HG02943 (cell line): ENCODE measurements around the gene TRIM26.
"Not testable (repeated sequence)": the region's sequence is repeated elsewhere in the genome, so short reads cannot be mapped to it uniquely, and the experiment has no call there.

Experiments
- ATAC-seq: cut with Tn5 transposase; IDR thresholded peaks from one replicate; pipeline ENCODE4 v1.9.1; 2021; ENCODE audit warnings: mild to moderate bottlenecking, low read depth, moderate library complexity; ENCODE audit not compliant: unreplicated experiment

TRIM26 gene

GRCh38 chr6:30212865-30213666 lies at the start of gene TRIM26:
TSS of gene TRIM26 (minus strand) at chr6:30213406. CDS start at chr6:30199103, 14,303 bp downstream.
- ATAC-seq: peak; percentile 65

- no peak for ATAC-seq
Measured at GRCh38 chr6:30260036-30260504, 46.9 kb upstream of the TRIM26 start.

- ATAC-seq: peak; percentile 84
Measured at GRCh38 chr6:30259140-30260035, 46.2 kb upstream of the TRIM26 start.

GRCh38 chr6:30258204-30258603 lies 45.0 kb upstream of the TRIM26 start:
- ATAC-seq: no peak

- not testable (repeated sequence) for ATAC-seq
Measured at GRCh38 chr6:30252417-30252816, 39.2 kb upstream of the TRIM26 start.

DNA sequence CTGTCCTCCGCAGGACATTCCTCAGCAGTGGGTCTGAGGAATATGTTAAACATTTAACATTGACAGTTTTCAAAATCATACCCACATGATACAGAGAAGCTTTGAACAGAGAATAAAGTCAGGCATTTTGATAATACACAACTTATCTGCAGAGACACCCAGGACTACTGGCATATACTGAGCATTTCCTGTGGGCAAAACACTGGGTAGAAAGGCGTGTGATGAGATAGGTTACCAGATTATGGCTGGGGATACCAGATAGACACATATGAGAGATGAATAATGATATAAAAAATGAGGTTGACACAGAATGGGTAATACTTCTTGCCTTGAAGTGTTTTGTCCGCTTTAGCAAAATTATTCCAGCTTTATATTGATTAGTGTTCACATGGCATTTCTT lies 31.4 kb upstream of the TRIM26 start:
- no peak for ATAC-seq

DNA sequence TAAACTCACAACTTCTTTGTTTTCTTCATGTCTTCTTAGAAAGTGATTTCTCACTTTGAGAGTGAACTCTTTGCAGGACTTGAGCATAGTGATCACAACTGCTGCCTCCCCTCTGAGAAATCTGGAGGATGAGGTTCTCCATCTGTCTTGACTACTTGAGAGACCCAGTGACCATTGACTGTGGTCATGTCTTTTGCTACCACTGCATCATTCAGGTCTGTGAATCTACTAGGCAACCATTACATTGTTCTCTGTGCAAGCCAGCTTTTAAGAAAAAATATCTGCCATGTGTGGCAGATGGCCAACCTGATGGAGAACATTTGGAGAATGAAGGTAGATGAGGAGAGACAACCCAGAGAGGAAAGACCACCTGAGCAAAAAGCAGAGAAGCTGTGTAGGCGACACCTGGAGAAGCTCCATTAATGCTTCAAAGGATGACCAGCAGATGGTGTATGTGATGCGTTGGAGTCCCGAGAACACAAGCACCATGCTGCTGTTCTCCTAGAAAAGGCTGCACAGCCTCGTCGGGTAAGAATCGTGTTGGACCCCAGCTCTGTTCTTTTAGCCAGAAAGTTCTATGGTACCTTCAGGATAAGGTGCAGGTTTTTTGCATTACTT lies 25.1 kb upstream of the TRIM26 start:
- ATAC-seq: no peak

- ATAC-seq: no peak
Measured at GRCh38 chr6:30234356-30234755, 21.1 kb upstream of the TRIM26 start.

DNA sequence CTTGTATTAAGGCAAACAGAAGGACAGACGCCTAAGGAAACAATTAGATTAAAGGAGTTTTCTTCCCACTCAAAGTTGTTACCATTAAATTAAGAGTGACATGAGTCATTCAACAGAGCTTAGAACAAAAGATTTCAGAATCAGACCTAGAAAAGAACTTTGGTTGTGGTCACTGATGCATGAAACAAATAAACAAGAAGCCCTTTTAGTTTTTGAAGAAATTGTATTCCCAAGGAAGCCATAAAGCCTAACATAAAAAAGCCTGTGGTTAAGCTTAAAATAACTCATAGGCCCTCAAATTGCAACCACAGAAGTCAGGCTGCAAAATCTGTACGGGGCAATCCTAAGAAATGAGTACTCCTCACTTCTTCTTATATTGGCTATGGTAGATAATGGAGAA lies 17.9 kb upstream of the TRIM26 start:
- ATAC-seq: no peak

GRCh38 chr6:30227763-30228487 lies 14.7 kb upstream of the TRIM26 start:
- ATAC-seq: no peak

- no peak for ATAC-seq
Measured at GRCh38 chr6:30227242-30227722, 14.1 kb upstream of the TRIM26 start.

GRCh38 chr6:30223339-30223738 lies 10.1 kb upstream of the TRIM26 start:
- ATAC-seq: no peak

DNA sequence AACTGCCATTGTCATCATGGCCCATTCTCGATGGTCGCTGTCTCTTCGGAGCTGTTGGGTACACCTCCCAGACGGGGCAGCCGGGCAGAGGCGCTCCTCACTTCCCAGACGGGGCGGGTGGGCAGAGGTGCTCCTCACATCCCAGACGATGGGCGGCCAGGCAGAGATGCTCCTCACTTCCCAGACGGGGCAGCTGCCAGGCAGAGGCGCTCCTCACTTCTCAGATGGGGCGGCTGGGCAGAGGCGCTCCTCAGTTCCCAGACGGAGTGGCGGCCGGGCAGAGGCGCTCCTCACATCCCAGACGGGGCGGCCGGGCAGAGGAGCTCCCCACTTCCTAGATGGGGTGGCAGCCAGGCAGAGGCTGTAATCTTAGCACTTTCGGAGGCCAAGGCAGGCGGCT lies 8.8 kb upstream of the TRIM26 start:
- not testable (repeated sequence) for ATAC-seq

GRCh38 chr6:30221395-30221794 lies 8.2 kb upstream of the TRIM26 start:
- ATAC-seq: not testable (repeated sequence)

DNA sequence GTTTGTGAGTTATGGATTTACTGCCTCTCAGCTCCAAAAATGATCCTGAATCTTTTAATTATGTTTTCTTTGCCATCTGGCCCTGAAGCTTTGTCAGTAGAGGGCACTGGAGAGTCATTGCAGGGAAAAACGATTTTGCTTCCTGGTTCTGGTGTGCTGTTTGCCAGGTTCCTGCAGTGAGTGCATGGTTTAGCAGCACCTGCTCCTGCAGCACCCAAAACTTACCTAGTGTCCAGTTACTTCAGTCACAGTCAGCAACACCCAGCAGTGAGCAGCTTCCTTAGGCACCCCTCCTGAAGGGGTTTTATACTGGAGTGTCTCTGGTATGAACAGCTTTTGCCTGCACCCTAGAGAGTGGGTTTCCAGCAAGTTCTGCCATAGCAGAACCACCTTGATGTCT lies 6.0 kb upstream of the TRIM26 start:
- ATAC-seq: no peak

DNA sequence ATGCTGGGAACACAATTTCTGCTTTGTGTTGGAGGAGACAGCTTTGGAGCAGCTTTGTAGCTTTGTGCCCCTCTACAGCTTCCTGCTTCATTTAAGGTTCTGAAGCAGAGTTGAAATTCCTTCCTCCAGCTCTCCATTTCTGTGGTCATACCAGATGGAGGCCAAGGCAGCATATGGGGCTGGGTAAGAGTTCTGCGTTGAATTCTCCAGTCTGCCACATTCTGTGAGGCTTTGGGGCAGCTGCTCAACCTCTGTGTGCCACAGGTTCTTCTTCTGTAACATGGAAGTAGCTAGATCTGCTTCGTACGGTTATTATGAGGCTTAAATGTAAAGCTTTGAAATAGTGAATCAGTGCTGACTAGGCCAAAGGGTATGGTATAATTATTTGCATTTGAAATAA lies 2.9 kb upstream of the TRIM26 start:
- ATAC-seq: no peak

DNA sequence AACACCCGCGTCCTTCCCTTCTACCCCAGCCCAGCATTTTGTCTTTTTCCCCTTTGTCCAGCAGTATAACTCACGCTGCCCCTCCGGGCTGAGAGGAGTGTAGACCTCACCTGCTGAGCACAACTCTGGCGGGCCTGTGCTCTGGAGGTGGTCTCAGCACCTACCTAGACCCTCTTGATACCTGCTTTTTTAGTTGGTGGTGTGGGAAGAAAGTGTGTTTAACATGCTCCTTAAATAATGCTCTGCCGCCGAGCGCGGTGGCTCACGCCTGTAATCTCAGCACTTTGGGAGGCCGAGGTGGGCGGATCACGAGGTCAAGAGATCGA lies 1.4 kb upstream of the TRIM26 start:
- ATAC-seq: no peak

GRCh38 chr6:30213957-30214656 lies 901 bp upstream of the TRIM26 start:
- ATAC-seq: no peak

DNA sequence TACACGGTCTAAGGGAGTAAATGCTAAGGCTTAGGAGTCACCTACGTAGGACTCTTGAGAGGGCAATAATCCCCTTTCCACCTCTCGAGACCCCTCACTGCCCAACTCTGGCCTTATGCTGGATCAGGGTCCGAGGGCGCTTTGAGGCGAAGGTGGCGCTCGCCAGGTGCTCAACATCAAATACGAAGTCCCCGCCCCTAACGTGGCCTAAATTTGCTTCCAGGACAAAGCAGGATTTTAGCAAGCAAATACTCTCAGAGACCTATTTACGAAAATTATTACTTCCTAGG lies 406 bp upstream of the TRIM26 start:
- no peak for ATAC-seq

- no peak for ATAC-seq
Measured at GRCh38 chr6:30211899-30212298, 1.3 kb downstream of the TRIM26 start.
